Activated naive CD8-positive, alpha-beta T cell treated with anti-CD3 and anti-CD28 coated beads, Interleukin-2, amount 10 ng/mL, durations not matched to agents 7 days and 5 days (primary cell): ENCODE measurements around the gene PPIA. TPM values are rescaled to one million over a fixed set of nuclear protein-coding genes. Genes with fewer than 3 reads are reported as not detected.

Source experiments
- ATAC-seq: fragments of 150-1000 bp; cut with Tn5 transposase; one replicate; pipeline ENCODE4 v1.10.0; 2021; ENCODE audit warnings: low read depth, moderate library complexity
- POLR2A ChIA-PET: fragments of 350-600 bp; sonication (Branson Sonifier 250); formaldehyde crosslinking; loops from one replicate; lab custom pipeline; 2021; ENCODE audit warnings: antibody characterized with exemption; lab: Charles Lee
- DNase-seq: peaks from one replicate; pipeline ENCODE4 v3.0.0; 2021
- H3K27ac Mint-ChIP-seq: one replicate; pipeline ENCODE4 v1.8.0; 2022; ENCODE audit warnings: mild to moderate bottlenecking, mixed read lengths
- H3K27me3 Mint-ChIP-seq: one replicate; pipeline ENCODE4 v1.8.0; 2022; ENCODE audit warnings: mild to moderate bottlenecking, moderate library complexity, mixed read lengths
- H3K36me3 Mint-ChIP-seq: one replicate; pipeline ENCODE4 v1.8.0; 2021; ENCODE audit warnings: mild to moderate bottlenecking, mixed read lengths
- H3K4me1 Mint-ChIP-seq: one replicate; pipeline ENCODE4 v1.8.0; 2021; ENCODE audit warnings: mixed read lengths
- H3K4me3 Mint-ChIP-seq: one replicate; pipeline ENCODE4 v1.8.0; 2022; ENCODE audit warnings: mild to moderate bottlenecking, moderate library complexity, mixed read lengths
- H3K9me3 Mint-ChIP-seq: one replicate; pipeline ENCODE4 v1.8.0; 2021; ENCODE audit warnings: mixed read lengths
- total RNA-seq, 2 experiments: library from RNA; stranded (reverse); gene quantifications; one replicate each; pipeline ENCODE4 v1.2.3, GENCODE V29; 2021

PPIA gene
- total RNA-seq, 2 experiments from 2014 or later, result 1,658 to 1,692 TPM

DNA sequence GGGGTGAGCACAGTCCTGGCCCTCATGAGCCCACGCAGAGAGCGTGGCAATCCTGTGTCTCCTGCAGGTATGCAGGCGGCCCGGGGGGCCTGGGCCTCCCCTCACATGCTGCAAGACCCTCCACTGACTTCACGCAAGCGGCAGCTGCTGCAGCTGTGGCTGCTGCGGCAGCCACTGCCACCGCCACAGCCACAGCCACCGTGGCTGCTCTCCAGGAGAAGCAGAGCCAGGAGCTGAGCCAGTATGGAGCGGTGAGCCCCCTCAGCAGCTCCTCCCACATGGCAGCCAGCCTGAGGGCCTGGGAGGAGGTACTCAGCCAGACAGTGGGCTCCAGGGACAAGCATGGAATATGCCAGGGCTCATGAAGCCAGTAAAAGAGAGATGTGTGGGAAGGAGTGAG, 39.2 kb upstream of the PPIA start:
- DNase-seq, result no peak
- Mint-ChIP-seq H3K9me3 (no peaks in the 10 kb centered on the region), H3K27me3 (no peaks in the 10 kb centered on the region), H3K4me1 (peaks cover 3% of the 10 kb centered on the region), H3K27ac (no peak overlapping the region), H3K36me3 (peaks cover 6% of the 10 kb centered on the region), H3K4me3 (no peak overlapping the region)
- ATAC-seq, result no peak
- POLR2A ChIA-PET, result interaction anchor here (1.2 kb wide), 1 partner anchor 118 kb away, joined by 3 read pairs; no protein-coding TSS in a partner anchor

- DNase-seq (no peak), ATAC-seq (no peak)
- POLR2A ChIA-PET, result interaction anchor here (0.7 to 1.2 kb wide), 2 partner anchors 119 to 152 kb away, joined by 3 read pairs; no protein-coding TSS in a partner anchor
- Mint-ChIP-seq H3K4me1 (peaks cover 3% of the 10 kb centered on the region), H3K4me3 (no peak overlapping the region), H3K9me3 (no peaks in the 10 kb centered on the region), H3K27me3 (no peaks in the 10 kb centered on the region), H3K27ac (no peak overlapping the region), H3K36me3 (peaks cover 6% of the 10 kb centered on the region)
Observed at GRCh38 chr7:44757739-44758138, 38.7 kb upstream of the PPIA start.

- Mint-ChIP-seq H3K4me3 (no peak overlapping the region), H3K4me1 (peaks cover 3% of the 10 kb centered on the region), H3K27me3 (no peaks in the 10 kb centered on the region), H3K36me3 (peaks cover 6% of the 10 kb centered on the region), H3K27ac (no peak overlapping the region), H3K9me3 (no peaks in the 10 kb centered on the region)
- no peak for ATAC-seq
- POLR2A ChIA-PET, result no interaction called here
- no peak for DNase-seq
Observed at GRCh38 chr7:44759246-44759645, 37.2 kb upstream of the PPIA start.

- Mint-ChIP-seq H3K9me3 (no peaks in the 10 kb centered on the region), H3K4me3 (no peak overlapping the region), H3K4me1 (no peaks in the 10 kb centered on the region), H3K36me3 (peaks cover 8% of the 10 kb centered on the region), H3K27ac (no peak overlapping the region), H3K27me3 (no peaks in the 10 kb centered on the region)
- POLR2A ChIA-PET, result no interaction called here
- ATAC-seq (no peak), DNase-seq (no peak)
Observed at GRCh38 chr7:44760034-44760580, 36.4 kb upstream of the PPIA start.

DNA sequence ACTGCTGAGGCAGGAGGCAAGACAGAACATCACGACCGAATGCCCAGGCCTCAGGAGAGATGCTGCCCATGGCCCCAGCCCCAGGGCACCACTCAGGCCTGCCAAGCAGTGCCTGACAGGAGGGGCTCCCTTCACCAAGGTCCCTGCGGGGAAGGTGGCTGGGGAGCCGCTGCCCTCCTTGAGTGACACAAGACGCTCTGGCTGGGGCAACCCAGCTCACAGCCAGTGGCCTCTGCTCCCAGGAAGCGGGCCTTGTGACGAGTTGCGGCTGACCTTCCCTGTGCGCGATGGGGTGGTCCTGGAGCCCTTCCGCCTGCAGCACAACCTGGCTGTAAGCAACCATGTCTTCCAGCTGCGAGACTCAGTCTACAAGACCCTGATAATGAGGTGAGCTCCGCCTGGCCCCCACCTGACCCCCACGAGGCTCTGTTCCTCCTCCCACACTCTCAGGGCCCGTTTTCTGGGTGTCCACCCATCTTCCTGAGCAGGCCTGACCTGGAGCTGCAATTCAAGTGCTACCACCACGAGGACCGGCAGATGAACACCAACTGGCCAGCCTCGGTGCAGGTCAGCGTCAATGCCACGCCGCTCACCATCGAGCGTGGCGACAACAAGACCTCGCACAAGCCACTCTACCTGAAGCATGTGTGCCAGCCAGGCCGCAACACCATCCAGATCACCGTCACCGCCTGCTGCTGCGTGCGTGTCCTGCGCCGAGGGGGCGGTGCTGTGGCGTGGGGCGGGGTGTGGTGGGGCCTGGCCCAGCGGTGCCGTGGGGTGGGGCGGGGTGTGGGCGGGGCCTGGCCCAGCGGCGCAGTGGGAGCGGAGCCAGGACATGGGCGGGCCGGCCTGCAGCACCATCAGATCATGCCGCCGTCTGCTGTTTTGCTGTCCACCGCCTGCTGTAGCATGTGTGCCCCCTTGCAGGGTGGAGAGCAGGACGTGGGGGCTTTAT, 35.0 kb upstream of the PPIA start:
- no peak overlapping the region for H3K27ac Mint-ChIP-seq
- H3K36me3 Mint-ChIP-seq, result peaks cover 10% of the 10 kb centered on the region
- no peaks in the 10 kb centered on the region for H3K4me1 Mint-ChIP-seq
- H3K9me3 Mint-ChIP-seq, result no peaks in the 10 kb centered on the region
- no peak for ATAC-seq
- DNase-seq, result no peak
- POLR2A ChIA-PET, result no interaction called here
- no peak overlapping the region for H3K4me3 Mint-ChIP-seq
- no peaks in the 10 kb centered on the region for H3K27me3 Mint-ChIP-seq

DNA sequence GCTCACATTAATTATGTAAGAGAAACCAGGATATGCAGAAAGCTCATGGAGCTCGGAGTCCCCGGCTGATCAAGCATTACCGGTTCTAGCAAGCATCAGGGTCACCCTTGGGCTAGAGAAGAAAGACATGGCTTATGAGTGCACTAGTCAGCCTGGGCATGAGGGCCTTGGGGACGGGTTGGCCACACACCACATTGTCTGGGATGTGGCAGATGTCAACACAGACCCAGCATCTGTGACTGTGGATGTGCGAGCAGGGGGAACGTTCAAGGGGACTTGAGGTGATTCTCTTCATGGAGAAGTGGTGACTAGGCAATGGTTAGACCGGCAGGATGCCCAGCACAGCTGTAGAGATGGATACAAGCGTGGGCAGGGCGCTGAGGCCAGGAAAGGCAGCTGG, 34.2 kb upstream of the PPIA start:
- no peak overlapping the region for H3K4me3 Mint-ChIP-seq
- DNase-seq (no peak), ATAC-seq (no peak)
- H3K27ac Mint-ChIP-seq, result no peak overlapping the region
- H3K9me3 Mint-ChIP-seq, result no peaks in the 10 kb centered on the region
- H3K27me3 Mint-ChIP-seq, result no peaks in the 10 kb centered on the region
- H3K36me3 Mint-ChIP-seq, result peaks cover 10% of the 10 kb centered on the region
- H3K4me1 Mint-ChIP-seq, result no peaks in the 10 kb centered on the region
- POLR2A ChIA-PET, result no interaction called here

DNA sequence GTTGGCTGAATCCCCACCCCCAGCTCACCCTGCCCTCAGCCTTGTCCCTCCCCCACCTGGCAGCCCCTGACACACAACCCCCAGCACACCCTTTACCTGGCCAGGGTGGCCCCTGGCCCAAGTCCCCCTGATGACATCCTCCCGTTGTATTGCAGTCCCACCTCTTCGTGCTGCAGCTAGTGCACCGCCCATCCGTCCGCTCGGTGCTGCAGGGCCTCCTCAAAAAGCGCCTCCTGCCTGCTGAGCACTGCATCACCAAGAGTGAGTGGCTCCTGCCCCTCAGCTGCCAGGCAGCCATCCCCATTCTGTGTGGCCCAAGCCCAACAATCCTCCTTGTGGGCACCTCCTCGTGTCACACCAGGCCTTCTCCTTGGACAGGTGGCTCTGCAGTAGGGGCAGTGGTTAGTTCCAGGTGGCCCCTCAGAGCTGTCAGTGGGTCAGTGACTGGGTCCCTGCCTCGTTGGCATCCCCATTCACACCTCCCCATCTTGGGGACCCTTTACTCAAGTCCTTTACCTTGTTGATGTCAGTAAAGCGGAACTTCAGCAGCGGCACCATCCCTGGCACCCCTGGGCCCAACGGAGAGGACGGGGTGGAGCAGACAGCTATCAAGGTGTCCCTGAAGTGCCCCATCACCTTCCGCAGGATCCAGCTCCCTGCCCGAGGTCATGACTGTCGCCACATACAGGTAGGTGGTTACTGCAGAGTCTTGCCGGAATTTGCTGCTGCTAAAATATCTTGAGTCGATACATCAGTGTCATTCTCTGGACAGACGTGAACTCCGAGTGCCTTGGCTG, 33.6 kb upstream of the PPIA start:
- H3K4me1 Mint-ChIP-seq, result peaks cover 2% of the 10 kb centered on the region
- H3K36me3 Mint-ChIP-seq, result peaks cover 13% of the 10 kb centered on the region
- ATAC-seq, result no peak
- DNase-seq, result no peak
- no peaks in the 10 kb centered on the region for H3K9me3 Mint-ChIP-seq
- H3K27me3 Mint-ChIP-seq, result no peaks in the 10 kb centered on the region
- POLR2A ChIA-PET, result no interaction called here
- H3K27ac Mint-ChIP-seq, result no peak overlapping the region
- H3K4me3 Mint-ChIP-seq, result no peak overlapping the region

DNA sequence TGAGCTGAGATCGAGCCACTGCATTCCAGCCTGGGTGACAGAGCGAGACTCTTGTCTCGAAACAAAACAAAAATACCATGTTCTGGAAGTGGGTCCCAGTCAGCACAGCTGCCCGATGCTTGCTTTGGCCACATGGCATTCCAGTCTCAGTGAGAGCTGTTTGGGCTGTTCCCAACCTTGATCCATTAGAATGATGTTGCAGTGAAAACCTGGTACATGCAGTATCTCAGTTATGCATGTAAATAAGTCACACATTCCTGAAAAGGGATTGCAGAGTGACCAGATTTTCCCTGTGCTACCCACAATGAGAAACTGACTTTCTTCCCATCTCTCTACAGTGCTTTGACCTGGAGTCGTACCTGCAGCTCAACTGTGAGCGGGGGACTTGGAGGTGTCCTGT, 32.4 kb upstream of the PPIA start:
- Mint-ChIP-seq H3K4me1 (peaks cover 13% of the 10 kb centered on the region), H3K27me3 (no peaks in the 10 kb centered on the region), H3K27ac (no peak overlapping the region), H3K9me3 (no peaks in the 10 kb centered on the region), H3K36me3 (peaks cover 11% of the 10 kb centered on the region), H3K4me3 (no peak overlapping the region)
- ATAC-seq (no peak), DNase-seq (no peak)
- POLR2A ChIA-PET, result interaction anchor here (1.4 kb wide), 1 partner anchor 158 kb away, joined by 3 read pairs; the partner anchor contains the start of gene OGDH

DNA sequence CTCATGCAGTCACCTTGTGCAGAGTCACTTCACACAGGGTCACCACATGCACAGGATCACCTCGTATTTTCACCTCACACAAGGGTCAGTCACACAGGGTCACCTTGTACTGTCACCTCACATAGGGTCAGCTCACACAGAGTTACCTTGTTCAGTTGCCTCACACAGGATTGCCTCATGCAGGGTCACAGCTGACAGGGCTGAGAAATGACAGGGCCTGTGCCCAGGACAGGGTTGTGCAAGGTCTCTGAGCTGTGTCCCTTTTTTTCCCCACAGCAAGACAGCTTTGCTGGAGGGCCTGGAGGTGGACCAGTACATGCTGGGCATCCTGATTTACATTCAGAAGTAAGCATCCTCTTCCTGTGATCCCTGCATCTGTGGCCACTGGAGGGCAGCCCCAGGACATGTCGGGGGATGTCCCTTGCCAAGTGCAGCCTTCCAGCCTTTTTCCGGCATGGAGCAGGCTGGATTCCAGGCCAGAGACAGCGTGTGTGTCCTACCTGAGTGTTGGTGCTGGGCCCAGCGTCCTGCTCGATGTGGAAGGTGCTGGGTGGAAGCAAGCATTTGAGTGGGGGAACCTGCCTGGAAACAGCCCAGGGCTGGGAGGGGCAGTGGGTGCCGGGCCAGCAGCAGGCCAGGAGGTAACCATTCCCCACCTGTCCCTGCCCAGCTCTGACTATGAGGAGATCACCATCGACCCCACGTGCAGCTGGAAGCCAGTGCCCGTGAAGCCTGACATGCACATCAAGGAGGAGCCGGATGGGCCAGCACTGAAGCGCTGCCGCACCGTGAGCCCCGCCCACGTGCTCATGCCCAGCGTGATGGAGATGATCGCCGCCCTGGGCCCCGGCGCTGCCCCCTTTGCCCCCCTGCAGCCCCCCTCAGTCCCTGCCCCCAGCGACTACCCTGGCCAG, 31.6 kb upstream of the PPIA start:
- Mint-ChIP-seq H3K9me3 (no peaks in the 10 kb centered on the region), H3K4me1 (peaks cover 22% of the 10 kb centered on the region), H3K36me3 (peaks cover 11% of the 10 kb centered on the region), H3K4me3 (no peak overlapping the region), H3K27me3 (no peaks in the 10 kb centered on the region), H3K27ac (no peak overlapping the region)
- DNase-seq (no peak), ATAC-seq (no peak)
- POLR2A ChIA-PET, result interaction anchor here (1.4 kb wide), 1 partner anchor 158 kb away, joined by 3 read pairs; the partner anchor contains the start of gene OGDH

DNA sequence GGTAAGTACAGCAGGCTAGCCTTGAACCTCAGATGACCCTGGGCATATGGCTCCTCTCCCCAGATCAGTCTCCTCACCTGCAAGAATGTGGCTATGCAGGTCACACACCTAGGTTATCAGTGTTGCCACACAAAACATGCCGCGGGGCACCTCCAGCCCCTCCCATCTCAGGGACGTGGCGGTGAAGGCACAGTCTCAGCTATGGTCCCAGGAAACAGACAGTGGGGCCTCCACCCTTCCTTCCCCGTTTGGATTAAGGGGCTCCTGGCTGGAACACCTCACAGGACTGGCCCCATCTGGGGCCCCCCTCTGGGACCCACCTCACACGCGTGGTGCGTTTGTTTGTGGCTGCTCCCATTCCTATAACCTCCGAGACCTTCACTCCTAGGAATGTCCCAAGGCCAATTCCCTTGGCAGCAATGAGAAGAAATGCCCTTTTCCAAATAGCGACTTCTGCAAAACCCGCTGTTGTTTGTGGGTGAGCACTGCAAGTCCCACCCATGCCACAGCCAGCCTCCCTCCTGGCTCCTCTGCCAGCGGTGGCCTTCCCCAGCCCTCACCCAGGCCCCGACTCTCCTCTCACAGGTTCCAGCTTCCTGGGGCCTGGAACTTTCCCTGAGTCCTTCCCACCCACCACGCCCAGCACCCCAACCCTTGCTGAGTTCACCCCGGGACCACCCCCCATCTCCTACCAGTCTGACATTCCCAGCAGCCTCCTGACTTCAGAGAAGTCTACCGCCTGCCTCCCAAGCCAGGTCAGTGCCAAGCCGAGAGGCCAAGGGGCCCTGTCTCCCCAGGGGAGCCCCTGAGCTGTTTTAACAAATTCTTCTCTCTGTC, 30.7 kb upstream of the PPIA start:
- H3K4me3 Mint-ChIP-seq, result no peak overlapping the region
- H3K36me3 Mint-ChIP-seq, result peaks cover 14% of the 10 kb centered on the region
- H3K9me3 Mint-ChIP-seq, result no peaks in the 10 kb centered on the region
- H3K27ac Mint-ChIP-seq, result no peak overlapping the region
- H3K27me3 Mint-ChIP-seq, result no peaks in the 10 kb centered on the region
- DNase-seq (no peak), ATAC-seq (no peak)
- peaks cover 25% of the 10 kb centered on the region for H3K4me1 Mint-ChIP-seq
- POLR2A ChIA-PET, result no interaction called here

DNA sequence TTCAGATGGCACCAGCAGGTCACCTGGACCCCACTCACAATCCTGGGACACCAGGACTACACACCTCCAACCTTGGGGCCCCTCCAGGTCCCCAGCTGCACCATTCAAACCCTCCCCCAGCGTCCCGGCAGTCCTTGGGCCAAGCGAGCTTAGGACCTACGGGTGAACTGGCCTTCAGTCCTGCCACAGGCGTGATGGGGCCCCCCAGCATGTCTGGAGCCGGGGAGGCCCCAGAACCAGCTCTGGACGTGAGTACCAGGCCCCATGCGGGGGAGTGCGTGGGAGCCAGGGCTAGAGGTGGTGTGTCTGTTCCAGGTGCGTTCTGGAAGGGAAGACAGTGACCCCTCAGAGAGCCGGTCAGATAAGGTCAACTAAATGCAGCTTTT, 30.1 kb upstream of the PPIA start:
- Mint-ChIP-seq H3K36me3 (peaks cover 14% of the 10 kb centered on the region), H3K27ac (no peak overlapping the region), H3K4me3 (no peak overlapping the region), H3K4me1 (peaks cover 28% of the 10 kb centered on the region), H3K9me3 (no peaks in the 10 kb centered on the region), H3K27me3 (no peaks in the 10 kb centered on the region)
- no peak for DNase-seq
- POLR2A ChIA-PET, result no interaction called here
- no peak for ATAC-seq
